OCI-LY7 (cell line): ENCODE data around the gene EDEM3. TPM values are rescaled to one million over a fixed set of nuclear protein-coding genes. Genes with fewer than 3 reads are reported as not detected.

Source experiments
- BruUV-seq: library from RNA; stranded (reverse); fragments of 400-500 nt; replicated peaks from 2 replicates; lab custom pipeline; 2021; lab: Mats Ljungman, UMichigan
- CTCF ChIA-PET: fragments of 300-600 bp; sonication (Branson Sonifier 250); formaldehyde crosslinking; loops from one replicate; lab custom pipeline; 2022; ENCODE audit warnings: antibody characterized with exemption; ENCODE audit not compliant: unreplicated experiment; lab: Charles Lee
- POLR2A ChIA-PET: fragments of 300-600 bp; sonication (Branson Sonifier 250); formaldehyde crosslinking; loops from one replicate; lab custom pipeline; 2022; ENCODE audit warnings: antibody characterized with exemption; lab: Charles Lee
- DNase-seq: peaks from one replicate; pipeline ENCODE4 v3.0.0-alpha.2; 2015; ENCODE audit warnings: low spot score
- H2AFZ ChIP-seq: fragments of 200-600 bp; sonication (generic), shearing (Covaris generic); 2 replicates; pipeline ENCODE4 v1.6.1; 2014; ENCODE audit warnings: mild to moderate bottlenecking, antibody characterized with exemption, low read length, moderate library complexity
- H3K27ac ChIP-seq: fragments of 200-600 bp; sonication (generic); 2 replicates; pipeline ENCODE4 v1.5.1; 2014; ENCODE audit warnings: mixed run types, low read depth, mild to moderate bottlenecking, moderate library complexity, low read length, inconsistent platforms; ENCODE audit not compliant: poor library complexity, severe bottlenecking
- H3K36me3 ChIP-seq: fragments of 200-600 bp; sonication (generic); 2 replicates; pipeline ENCODE4 v1.6.1; 2014; ENCODE audit warnings: mild to moderate bottlenecking, antibody characterized with exemption, low read length, moderate library complexity, mixed read lengths; ENCODE audit not compliant: insufficient read depth
- H3K4me1 ChIP-seq: fragments of 200-600 bp; sonication (generic); 2 replicates; pipeline ENCODE4 v1.5.1; 2014; ENCODE audit warnings: mild to moderate bottlenecking, low read length; ENCODE audit not compliant: insufficient read depth, poor library complexity, severe bottlenecking
- H3K4me2 ChIP-seq: fragments of 200-600 bp; sonication (generic); 2 replicates; pipeline ENCODE4 v1.6.1; 2014; ENCODE audit warnings: mild to moderate bottlenecking, low read length
- H3K4me3 ChIP-seq: fragments of 200-600 bp; sonication (generic); 2 replicates; pipeline ENCODE4 v1.5.1; 2014; ENCODE audit warnings: mild to moderate bottlenecking, low read depth, low read length; ENCODE audit not compliant: poor library complexity, severe bottlenecking
- H3K79me2 ChIP-seq: fragments of 200-600 bp; sonication (generic); 2 replicates; pipeline ENCODE4 v1.6.1; 2016; ENCODE audit warnings: low read depth, mild to moderate bottlenecking, low read length, moderate library complexity, mixed read lengths; ENCODE audit not compliant: insufficient read depth
- H3K9me2 ChIP-seq: fragments of 200-600 bp; sonication (generic); 2 replicates; pipeline ENCODE4 v1.6.1; 2016; ENCODE audit warnings: mild to moderate bottlenecking, low read length, mixed read lengths; ENCODE audit not compliant: insufficient read depth
- H3K9me3 ChIP-seq: fragments of 200-600 bp; sonication (generic); 2 replicates; pipeline ENCODE4 v1.6.1; 2014; ENCODE audit warnings: mild to moderate bottlenecking, mixed run types, low read length, mixed read lengths
- H4K20me1 ChIP-seq: fragments of 200-600 bp; sonication (generic); 2 replicates; pipeline ENCODE4 v1.6.1; 2014; ENCODE audit warnings: mild to moderate bottlenecking, antibody characterized with exemption, low read length, moderate library complexity, mixed read lengths; ENCODE audit not compliant: insufficient read depth
- CTCF ChIP-seq: fragments of 200-600 bp; sonication (generic); conservative IDR thresholded peaks from 2 replicates; pipeline ENCODE4 v1.5.1; 2014; ENCODE audit warnings: mild to moderate bottlenecking, antibody characterized with exemption, low read length, moderate library complexity, mixed read lengths
- EZH2phosphoT487 ChIP-seq: fragments of 200-600 bp; sonication (generic); IDR thresholded peaks from 2 replicates; pipeline ENCODE4 v1.6.1; 2018; ENCODE audit warnings: low read depth, borderline replicate concordance, mild to moderate bottlenecking, mixed run types, antibody characterized with exemption, low read length, moderate library complexity, mixed read lengths
- intact Hi-C: fragments of 100-400 bp; cut with micrococcal nuclease; formaldehyde crosslinking; loops from one replicate; pipeline ENCODE4 v1.10.0; 2022; ENCODE audit not compliant: unreplicated experiment
- total RNA-seq, 2 experiments: library from RNA; depleted of rRNA in 1 of 2; stranded (reverse); fragments of >200 nt in 1 of 2; shearing (Covaris generic) in 1 of 2; gene quantifications; 2 replicates each; pipeline ENCODE4 v1.2.3, GENCODE V29; 2014 to 2022

The EDEM3 gene
- total RNA-seq, 2 experiments from 2014 or later: 19.5 to 27.4 TPM

DNA sequence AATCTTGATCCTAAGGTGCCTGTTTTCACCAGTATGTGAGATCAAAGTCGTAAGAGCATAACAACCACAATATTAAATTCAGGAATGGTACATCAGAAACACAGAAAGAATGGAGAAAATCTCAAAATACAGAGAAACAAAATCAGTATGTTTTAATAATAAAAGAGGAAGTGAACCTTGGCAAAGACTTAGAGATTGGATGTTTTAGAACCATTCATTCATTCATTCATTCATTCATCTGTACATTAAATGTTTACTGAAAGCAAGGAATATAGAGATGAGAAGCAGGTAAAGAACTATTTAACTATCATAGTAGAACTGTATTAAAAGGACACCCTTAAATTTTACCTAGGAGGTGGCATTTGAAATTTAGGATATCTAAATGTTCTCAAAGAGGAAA, 55.7 kb downstream of the EDEM3 start:
- no peak overlapping the region for H3K4me2 ChIP-seq
- H3K4me3 ChIP-seq: no peak overlapping the region
- H4K20me1 ChIP-seq: no peaks in the 10 kb centered on the region
- no peak overlapping the region for H2AFZ ChIP-seq
- BruUV-seq: no TSS peak
- no peaks in the 10 kb centered on the region for H3K9me2 ChIP-seq
- no peaks in the 10 kb centered on the region for H3K79me2 ChIP-seq
- TF ChIP-seq EZH2phosphoT487 (no peak), CTCF (no peak)
- CTCF ChIA-PET: no interaction called here
- H3K27ac ChIP-seq: no peak overlapping the region
- POLR2A ChIA-PET: no interaction called here
- H3K36me3 ChIP-seq: peaks cover 56% of the 10 kb centered on the region; the same call in 1 of the 2 replicates
- intact Hi-C loops: no loop called here
- no peak for DNase-seq
- H3K4me1 ChIP-seq: peaks cover 6% of the 10 kb centered on the region
- no peaks in the 10 kb centered on the region for H3K9me3 ChIP-seq

DNA sequence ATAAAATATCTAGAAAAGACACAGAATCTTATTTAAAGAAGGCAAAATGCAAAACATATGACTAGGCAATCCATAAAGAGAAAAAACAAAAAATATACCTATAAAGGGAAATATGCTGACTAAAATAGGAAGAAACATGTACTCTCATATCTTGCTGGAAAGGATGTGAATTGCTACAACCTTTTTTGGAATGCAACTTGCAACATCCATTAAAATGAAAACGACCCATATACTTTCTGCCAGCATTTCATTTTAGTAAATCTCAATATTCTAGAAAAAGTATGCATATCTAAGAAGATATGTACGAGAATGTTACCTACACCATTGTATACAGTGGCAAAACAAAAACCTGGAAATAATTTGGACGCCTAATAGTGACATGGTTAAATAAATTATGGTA, 56.6 kb downstream of the EDEM3 start:
- TF ChIP-seq CTCF: no peak
- TF ChIP-seq EZH2phosphoT487: no peak
- Histone ChIP-seq H3K27ac (no peak overlapping the region), H3K9me2 (no peaks in the 10 kb centered on the region), H2AFZ (no peak overlapping the region), H3K4me3 (no peak overlapping the region), H3K9me3 (no peaks in the 10 kb centered on the region), H3K4me1 (peaks cover 6% of the 10 kb centered on the region), H3K4me2 (no peak overlapping the region), H3K79me2 (no peaks in the 10 kb centered on the region), H3K36me3 (peaks cover 54% of the 10 kb centered on the region; the same call in 1 of the 2 replicates), H4K20me1 (no peaks in the 10 kb centered on the region)
- POLR2A ChIA-PET: no interaction called here
- intact Hi-C loops: no loop called here
- no peak for DNase-seq
- BruUV-seq: no TSS peak
- CTCF ChIA-PET: no interaction called here

DNA sequence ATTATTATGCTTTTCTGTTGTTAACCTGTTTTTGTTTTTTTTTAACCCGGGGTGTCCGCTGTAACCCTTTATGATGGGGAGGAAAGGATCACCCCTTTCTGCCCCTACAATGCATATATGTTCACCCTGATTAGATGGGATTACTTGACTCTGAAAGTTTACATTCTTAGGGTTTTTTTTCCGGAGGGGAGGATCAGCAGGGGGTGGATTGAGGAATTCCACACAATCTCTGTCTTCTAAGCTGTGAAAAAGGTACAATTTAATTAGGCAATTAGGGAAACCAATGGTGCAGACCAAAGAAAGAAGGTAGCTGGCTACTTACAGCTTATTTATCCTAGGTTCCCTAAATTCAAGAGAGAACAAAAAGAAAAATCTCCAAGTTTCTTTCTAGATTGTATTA, 58.3 kb downstream of the EDEM3 start:
- Histone ChIP-seq H3K4me3 (no peak overlapping the region), H3K9me3 (no peaks in the 10 kb centered on the region), H3K9me2 (no peaks in the 10 kb centered on the region), H3K4me1 (peaks cover 6% of the 10 kb centered on the region), H3K4me2 (no peak overlapping the region), H2AFZ (no peak overlapping the region), H4K20me1 (no peaks in the 10 kb centered on the region), H3K27ac (no peak overlapping the region), H3K79me2 (no peaks in the 10 kb centered on the region), H3K36me3 (peaks cover 51% of the 10 kb centered on the region; the same call in 1 of the 2 replicates)
- no TSS peak for BruUV-seq
- TF ChIP-seq EZH2phosphoT487 (no peak), CTCF (no peak)
- intact Hi-C loops: no loop called here
- no peak for DNase-seq
- CTCF ChIA-PET: no interaction called here
- POLR2A ChIA-PET: interaction anchor here (0.6 to 1.4 kb wide), 3 partner anchors 11 to 1746 kb away, joined by 3 to 5 read pairs (median 4); no protein-coding TSS in a partner anchor
